H1 (cell line): Measurements from ENCODE around the gene SIGLEC14. TPM values are rescaled to one million over a fixed set of nuclear protein-coding genes. Genes with fewer than 3 reads are reported as not detected.

ENCODE experiments used
- CTCF ChIA-PET: fragments of 300-600 bp; sonication (Branson Sonifier 250); formaldehyde crosslinking; loops from one replicate; lab custom pipeline; 2021; ENCODE audit not compliant: partially characterized antibody; lab: Charles Lee
- POLR2A ChIA-PET: fragments of 300-600 bp; sonication (Branson Sonifier 250); formaldehyde crosslinking; loops from one replicate; lab custom pipeline; 2021; ENCODE audit warnings: inconsistent platforms; ENCODE audit not compliant: partially characterized antibody; lab: Charles Lee
- DNase-seq, 2 experiments: peaks; one replicate each; pipeline versions ENCODE4 v3.0.0 to v3.0.0-alpha.2; 2010 to 2022; ENCODE audit warnings: low spot score in 2 of 2, low read depth in 1 of 2, mixed read lengths in 1 of 2
- FAIRE-seq: peaks from 2 replicates; lab custom pipeline; 2011; peaks lifted over from hg19 to GRCh38; lab: Jason Lieb, UNC
- H2AFZ ChIP-seq: 2 replicates; pipeline ENCODE4 v1.8.1; 2012; ENCODE audit warnings: low read length, inconsistent platforms
- H2AK5ac ChIP-seq: 2 replicates; pipeline ENCODE4 v1.6.1; 2013; ENCODE audit warnings: low read depth, low read length
- H2BK120ac ChIP-seq: replicated peaks from 2 replicates; pipeline ENCODE3; 2013; ENCODE audit warnings: low read depth, low read length, inconsistent platforms
- H2BK12ac ChIP-seq: 2 replicates; pipeline ENCODE4 v1.6.1; 2013; ENCODE audit warnings: low read depth, low read length
- H2BK15ac ChIP-seq: 2 replicates; pipeline ENCODE4 v1.6.1; 2013; ENCODE audit warnings: low read length
- H2BK20ac ChIP-seq: 2 replicates; pipeline ENCODE4 v1.6.1; 2013; ENCODE audit warnings: low read length
- H2BK5ac ChIP-seq: 2 replicates; pipeline ENCODE4 v1.6.1; 2013; ENCODE audit warnings: low read depth, low read length
- H3K14ac ChIP-seq: 2 replicates; pipeline ENCODE4 v1.6.1; 2013; ENCODE audit warnings: inconsistent platforms; ENCODE audit not compliant: insufficient read length
- H3K18ac ChIP-seq: 2 replicates; pipeline ENCODE4 v1.6.1; 2013; ENCODE audit warnings: low read length; ENCODE audit errors: extremely low read depth
- H3K23ac ChIP-seq: 2 replicates; pipeline ENCODE4 v1.6.1; 2013; ENCODE audit warnings: inconsistent platforms; ENCODE audit not compliant: insufficient read length
- H3K23me2 ChIP-seq: 2 replicates; pipeline ENCODE4 v1.6.1; 2013; ENCODE audit warnings: low read depth, low read length
- H3K27ac ChIP-seq: 2 replicates; pipeline ENCODE4 v1.6.1; 2011; ENCODE audit warnings: low read depth, low read length, inconsistent platforms
- H3K27me3 ChIP-seq, 4 experiments: replicated peaks in 1 of 4; 1 replicate in 1 of 4; 2 replicates in 3 of 4; pipeline versions ENCODE4 v1.6.1 to v1.8.1; 2011 to 2013; ENCODE audit warnings: low read length in 3 of 4, mild to moderate bottlenecking in 3 of 4, inconsistent platforms in 2 of 4, mixed read lengths in 2 of 4, moderate library complexity in 1 of 4; ENCODE audit not compliant: control insufficient read depth in 3 of 4, insufficient read depth in 3 of 4; ENCODE audit errors: extremely low read depth in 1 of 4
- H3K36me3 ChIP-seq, 4 experiments: 2 replicates each; pipeline versions ENCODE4 v1.6.1 to v1.8.1; 2011 to 2013; ENCODE audit warnings: mild to moderate bottlenecking in 4 of 4, low read length in 3 of 4, moderate library complexity in 2 of 4, control low read depth in 1 of 4, inconsistent platforms in 1 of 4; ENCODE audit not compliant: insufficient read depth in 4 of 4, control insufficient read depth in 2 of 4
- H3K4ac ChIP-seq: replicated peaks from 2 replicates; pipeline ENCODE3; 2013; ENCODE audit warnings: low read length, low read depth, mixed read lengths, inconsistent platforms; ENCODE audit not compliant: insufficient read length
- H3K4me1 ChIP-seq, 4 experiments: replicated peaks in 1 of 4; 1 replicate in 1 of 4; 2 replicates in 3 of 4; pipeline versions ENCODE4 v1.6.1 to v1.8.1; 2011 to 2013; ENCODE audit warnings: low read length in 3 of 4, inconsistent platforms in 2 of 4, mixed read lengths in 1 of 4; ENCODE audit not compliant: insufficient read depth in 4 of 4, control insufficient read depth in 3 of 4
- H3K4me2 ChIP-seq, 2 experiments: 2 replicates each; pipeline versions ENCODE4 v1.6.1 to v1.8.1; 2011 to 2013; ENCODE audit warnings: low read depth in 2 of 2, low read length in 2 of 2, control low read depth in 1 of 2, inconsistent platforms in 1 of 2, mild to moderate bottlenecking in 1 of 2; ENCODE audit not compliant: insufficient read depth in 1 of 2
- H3K4me3 ChIP-seq, 4 experiments: fragments of 200-600, 300-600 bp in 1 of 4; sonication (generic), shearing (Covaris generic), sonication (Bioruptor Twin) in 1 of 4; 2 replicates each; pipeline versions ENCODE4 v1.5.1 to v1.8.1; 2011 to 2016; ENCODE audit warnings: low read length in 4 of 4, low read depth in 3 of 4, control low read depth in 2 of 4, inconsistent platforms in 2 of 4, mild to moderate bottlenecking in 2 of 4, mixed read lengths in 1 of 4, moderate library complexity in 1 of 4; ENCODE audit not compliant: insufficient read depth in 2 of 4; ENCODE audit errors: extremely low read depth in 1 of 4
- H3K56ac ChIP-seq: replicated peaks from 2 replicates; pipeline ENCODE3; 2013; ENCODE audit warnings: low read depth, mild to moderate bottlenecking, mixed read lengths, low read length, inconsistent platforms; ENCODE audit not compliant: insufficient read length
- H3K79me1 ChIP-seq: 2 replicates; pipeline ENCODE4 v1.6.1; 2013; ENCODE audit warnings: low read depth, low read length, control low read depth
- H3K79me2 ChIP-seq, 2 experiments: 2 replicates each; pipeline versions ENCODE4 v1.6.1 to v1.8.1; 2012 to 2013; ENCODE audit warnings: low read length in 2 of 2, mild to moderate bottlenecking in 2 of 2, inconsistent platforms in 1 of 2; ENCODE audit not compliant: insufficient read depth in 2 of 2, control insufficient read depth in 1 of 2
- H3K9ac ChIP-seq, 4 experiments: replicated peaks in 1 of 4; 1 replicate in 1 of 4; 2 replicates in 3 of 4; pipeline versions ENCODE4 v1.6.1 to v1.8.1; 2011 to 2013; ENCODE audit warnings: low read depth in 3 of 4, low read length in 3 of 4, control low read depth in 2 of 4, mild to moderate bottlenecking in 2 of 4, moderate library complexity in 2 of 4, inconsistent platforms in 1 of 4; ENCODE audit errors: extremely low read depth in 1 of 4
- H3K9me3 ChIP-seq, 2 experiments: 2 replicates each; pipeline versions ENCODE4 v1.6.1 to v1.8.1; 2012 to 2013; ENCODE audit warnings: mild to moderate bottlenecking in 2 of 2, moderate library complexity in 2 of 2, control low read depth in 1 of 2, inconsistent platforms in 1 of 2, low read depth in 1 of 2, low read length in 1 of 2, mixed read lengths in 1 of 2; ENCODE audit not compliant: insufficient read depth in 2 of 2
- H4K20me1 ChIP-seq, 2 experiments: replicated peaks in 1 of 2; 2 replicates each; pipeline versions ENCODE3 to v1.8.1; 2011 to 2013; ENCODE audit warnings: inconsistent platforms in 2 of 2, low read length in 2 of 2, mild to moderate bottlenecking in 1 of 2; ENCODE audit not compliant: insufficient read depth in 2 of 2, control insufficient read depth in 1 of 2
- H4K5ac ChIP-seq: 2 replicates; pipeline ENCODE4 v1.6.1; 2013; ENCODE audit warnings: low read length, low read depth, mixed read lengths, inconsistent platforms; ENCODE audit not compliant: insufficient read length
- H4K8ac ChIP-seq: 2 replicates; pipeline ENCODE4 v1.8.0; 2013; ENCODE audit warnings: mild to moderate bottlenecking, moderate library complexity, low read length, inconsistent platforms; ENCODE audit not compliant: insufficient read depth; ENCODE audit errors: extremely low read depth
- H4K91ac ChIP-seq: replicated peaks from 2 replicates; pipeline ENCODE3; 2013; ENCODE audit warnings: low read length, mixed read lengths, inconsistent platforms; ENCODE audit not compliant: insufficient read length
- EZH2 ChIP-seq: fragments of 200-600 bp; sonication (generic); IDR thresholded peaks from 2 replicates; pipeline ENCODE4 v1.7.1; 2012; ENCODE audit warnings: low read depth, mild to moderate bottlenecking, moderate library complexity, low read length, inconsistent platforms; ENCODE audit not compliant: severe bottlenecking
- KDM1A ChIP-seq: fragments of 200-600, 300-600 bp; sonication (generic); IDR thresholded peaks from 2 replicates; pipeline ENCODE4 v1.7.1; 2016; ENCODE audit warnings: mild to moderate bottlenecking, low read length, borderline replicate concordance
- RAD21 ChIP-seq, 2 experiments: IDR thresholded peaks in 1 of 2; conservative IDR thresholded peaks in 1 of 2; 2 replicates each; pipeline ENCODE4 v1.6.1; 2011; ENCODE audit warnings: low read depth in 2 of 2, low read length in 2 of 2, improper control_type of control experiment in 1 of 2, inconsistent platforms in 1 of 2, mild to moderate bottlenecking in 1 of 2, moderate library complexity in 1 of 2
- WGBS, 2 experiments: shearing (Covaris generic) in 1 of 2; methylation state at CpG; one replicate each; pipeline versions ENCODE4 v1.1.6 to v1.1.7; 2013 to 2015; ENCODE audit warnings: low lambda C conversion rate in 2 of 2, mixed read lengths in 2 of 2, inconsistent platforms in 1 of 2, low coverage in 1 of 2, missing lambda C conversion rate in 1 of 2; ENCODE audit not compliant: insufficient replicate concordance in 2 of 2, insufficient coverage in 1 of 2, insufficient read length in 1 of 2; ENCODE audit errors: extremely low coverage in 1 of 2, missing lambda C conversion rate in 1 of 2; 5-methylcytosine and 5-hydroxymethylcytosine counted together
- polyA plus RNA-seq, 7 experiments: library from polyadenylated mRNA; depleted of rRNA in 3 of 7; stranded (reverse) in 5 of 7; unstranded in 2 of 7; fragments of >200 nt in 5 of 7; fragments of 200-250 nt in 2 of 7; gene quantifications; 1 replicate in 5 of 7; 2 replicates in 1 of 7; 4 replicates in 1 of 7; pipeline versions ENCODE4 v1.2.1 to v1.2.3, GENCODE V29; 2011 to 2013; ENCODE audit warnings: missing spikeins in 2 of 7, mixed read lengths in 2 of 7
- total RNA-seq: library from RNA; stranded (reverse); fragmentation: NEBNext Ultra II Directional; extraction: Animal tissue kit (Norgen Biotek cat#: 25700); gene quantifications from 2 replicates; pipeline ENCODE4 v1.2.1, GENCODE V29; 2021

SIGLEC14 gene
- total and polyA plus RNA-seq, 2 of the 8 experiments (the other 6 are each of a cell fraction or from before 2014, with no cell fraction given), result not detected

DNA sequence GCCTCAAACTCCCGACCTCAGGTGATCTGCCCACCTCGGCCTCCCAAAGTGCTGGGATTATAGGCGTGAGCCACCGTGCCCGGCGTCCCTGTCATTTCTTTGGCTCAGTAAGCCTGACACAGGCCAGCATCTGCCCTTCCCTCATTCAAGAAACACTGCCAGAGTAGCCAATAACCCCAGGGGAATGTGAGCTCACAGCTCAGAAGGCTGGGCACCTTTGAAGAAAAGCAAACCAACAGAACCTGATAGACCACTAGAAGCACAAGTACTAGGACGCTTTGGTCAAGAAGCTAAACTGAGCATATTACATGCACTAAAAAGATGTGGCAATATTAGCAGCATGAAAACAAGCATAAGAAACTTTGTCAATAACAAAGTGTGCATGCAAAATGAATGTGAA, 30.6 kb downstream of the SIGLEC14 start:
- no peak overlapping the region for H3K9ac ChIP-seq
- ChIA-PET CTCF (interaction anchor here (0.9 kb wide), 1 partner anchor 13 kb away, joined by 3 read pairs; no protein-coding TSS in a partner anchor), POLR2A (no interaction called here)
- no peak overlapping the region for H2BK15ac ChIP-seq
- WGBS, 2 experiments, result 94% methylated on average over 6 of the region's 7 CpGs; no CpG with 5 or more reads in 1 of the 2 experiments
- no peak overlapping the region for H2BK20ac ChIP-seq
- no peak overlapping the region for H3K27ac ChIP-seq
- TF ChIP-seq EZH2, result no peak
- TF ChIP-seq KDM1A, result no peak
- no peak for TF ChIP-seq RAD21 (IDR thresholded peaks at IDR 0.05 in 1 of 2, conservative IDR thresholded peaks at IDR 0.05 in 1 of 2; ENCODE audit: low read depth in 2 of 2, low read length in 2 of 2)
- TF ChIP-seq, all 59 proteins: peak for 0
- Histone ChIP-seq H3K23ac (no peak overlapping the region), H3K14ac (no peak overlapping the region), H4K20me1 (no peaks in the 10 kb centered on the region), H3K79me2 (no peaks in the 10 kb centered on the region), H2BK5ac (no peak overlapping the region), H3K18ac (no peak overlapping the region), H2AFZ (no peak overlapping the region), H3K56ac (no peak overlapping the region), H3K4me2 (no peak overlapping the region), H3K4me1 (no peaks in the 10 kb centered on the region), H3K23me2 (no peaks in the 10 kb centered on the region), H2AK5ac (no peak overlapping the region), H4K5ac (no peak overlapping the region), H4K91ac (no peak overlapping the region), H4K8ac (no peak overlapping the region), H3K9me3 (peaks cover 63 to 70% of the 10 kb centered on the region in 2 experiments), H2BK12ac (no peak overlapping the region), H3K27me3 (no peaks in the 10 kb centered on the region), H3K4ac (no peak overlapping the region), H3K79me1 (no peaks in the 10 kb centered on the region), H3K4me3 (no peak overlapping the region), H2BK120ac (no peak overlapping the region), H3K36me3 (no peaks in the 10 kb centered on the region)
- DNase-seq, result no peak
- FAIRE-seq, result no peak
